Activated T-cell treated with anti-CD3 and anti-CD28 coated beads, Interleukin-2, amount 50 U/mL, for 24 hours (primary cell): ENCODE measurements around the gene NRF1.
"Not testable (repeated sequence)": the region's sequence is repeated elsewhere in the genome, so short reads cannot be mapped to it uniquely, and the experiment has no call there.

Experiments
- DNase-seq: peaks from one replicate; pipeline ENCODE4 v3.0.0-alpha.2; 2020
- H3K27ac Mint-ChIP-seq: 2 replicates; pipeline ENCODE4 v1.8.0; 2020; ENCODE audit warnings: mild to moderate bottlenecking, mixed read lengths
- H3K27me3 Mint-ChIP-seq: 2 replicates; pipeline ENCODE4 v1.8.0; 2020; ENCODE audit warnings: mixed read lengths
- H3K36me3 Mint-ChIP-seq: 2 replicates; pipeline ENCODE4 v1.8.0; 2020; ENCODE audit warnings: low read depth, mixed read lengths
- H3K4me1 Mint-ChIP-seq: 2 replicates; pipeline ENCODE4 v1.8.0; 2020; ENCODE audit warnings: low read depth, mixed read lengths
- H3K4me3 Mint-ChIP-seq: 2 replicates; pipeline ENCODE4 v1.8.0; 2020; ENCODE audit warnings: mild to moderate bottlenecking, moderate library complexity, mixed read lengths
- H3K9me3 Mint-ChIP-seq: 2 replicates; pipeline ENCODE4 v1.8.0; 2020; ENCODE audit warnings: mixed read lengths

Gene NRF1

DNA sequence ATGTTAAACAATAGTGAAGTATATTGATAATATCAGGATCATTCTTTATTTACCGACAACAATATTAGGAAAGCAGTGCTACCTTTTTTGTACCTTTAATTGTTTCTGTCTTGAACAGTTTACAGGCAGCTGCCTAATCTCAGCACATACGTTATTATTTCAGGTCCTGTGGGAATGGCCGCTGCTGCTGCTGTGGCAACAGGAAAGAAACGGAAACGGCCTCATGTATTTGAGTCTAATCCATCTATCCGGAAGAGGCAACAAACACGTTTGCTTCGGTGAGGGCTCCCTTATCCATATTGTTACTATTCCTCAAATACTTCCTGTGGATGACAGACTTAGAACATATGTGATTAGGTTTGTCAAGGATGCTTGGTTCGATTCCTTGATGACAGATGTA, 59.7 kb downstream of the NRF1 start:
- Mint-ChIP-seq H3K36me3 (peaks cover 37% of the 10 kb centered on the region), H3K27me3 (no peaks in the 10 kb centered on the region), H3K27ac (no peak overlapping the region), H3K9me3 (no peaks in the 10 kb centered on the region), H3K4me3 (no peak overlapping the region), H3K4me1 (peaks cover 4% of the 10 kb centered on the region)
- no peak for DNase-seq

DNA sequence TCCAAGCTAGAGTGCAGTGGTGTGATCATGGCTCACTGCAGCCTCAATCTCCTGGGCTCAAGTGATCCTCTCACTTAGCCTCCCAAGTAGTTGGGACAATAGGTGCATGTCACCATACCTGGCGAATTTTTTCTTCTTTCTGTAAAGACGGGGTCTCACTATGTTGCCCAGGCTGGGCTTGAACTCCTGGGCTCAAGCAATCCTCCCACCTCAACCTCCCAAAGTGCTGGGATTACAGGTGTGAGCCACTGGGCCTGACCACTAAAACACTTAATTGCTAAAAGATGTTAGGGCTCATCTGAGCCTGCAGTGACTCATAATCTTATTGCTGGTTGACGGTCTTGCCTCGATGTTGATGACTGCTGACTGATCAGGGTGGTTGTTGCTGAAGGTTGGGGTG, 63.0 kb downstream of the NRF1 start:
- peaks cover 58% of the 10 kb centered on the region for H3K36me3 Mint-ChIP-seq
- H3K27ac Mint-ChIP-seq, H3K4me3 Mint-ChIP-seq, H3K9me3 Mint-ChIP-seq, H3K4me1 Mint-ChIP-seq, H3K27me3 Mint-ChIP-seq, DNase-seq: not testable (repeated sequence)

DNA sequence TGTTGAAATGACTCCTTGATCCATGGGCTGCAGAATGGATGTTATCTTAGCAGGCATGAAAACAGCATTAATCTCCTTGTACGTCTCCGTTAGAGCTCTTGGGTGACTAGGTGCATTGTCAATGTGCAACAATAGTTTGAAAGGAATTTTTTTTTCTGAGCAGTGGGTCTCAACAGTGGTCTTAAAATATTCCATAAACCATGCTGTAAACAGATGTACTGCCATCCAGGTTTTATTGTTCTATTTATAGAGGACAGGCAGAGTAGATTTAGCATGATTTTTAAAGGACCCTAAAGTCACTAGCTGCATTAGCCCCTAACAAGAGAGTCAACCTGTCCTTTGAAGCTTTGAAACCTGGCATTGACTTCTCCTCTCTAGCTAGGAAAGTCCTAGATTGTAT, 64.0 kb downstream of the NRF1 start:
- Mint-ChIP-seq H3K4me3 (no peak overlapping the region), H3K9me3 (no peaks in the 10 kb centered on the region), H3K27ac (no peak overlapping the region), H3K27me3 (no peaks in the 10 kb centered on the region), H3K4me1 (peaks cover 2% of the 10 kb centered on the region), H3K36me3 (peaks cover 61% of the 10 kb centered on the region)
- DNase-seq = no peak

DNA sequence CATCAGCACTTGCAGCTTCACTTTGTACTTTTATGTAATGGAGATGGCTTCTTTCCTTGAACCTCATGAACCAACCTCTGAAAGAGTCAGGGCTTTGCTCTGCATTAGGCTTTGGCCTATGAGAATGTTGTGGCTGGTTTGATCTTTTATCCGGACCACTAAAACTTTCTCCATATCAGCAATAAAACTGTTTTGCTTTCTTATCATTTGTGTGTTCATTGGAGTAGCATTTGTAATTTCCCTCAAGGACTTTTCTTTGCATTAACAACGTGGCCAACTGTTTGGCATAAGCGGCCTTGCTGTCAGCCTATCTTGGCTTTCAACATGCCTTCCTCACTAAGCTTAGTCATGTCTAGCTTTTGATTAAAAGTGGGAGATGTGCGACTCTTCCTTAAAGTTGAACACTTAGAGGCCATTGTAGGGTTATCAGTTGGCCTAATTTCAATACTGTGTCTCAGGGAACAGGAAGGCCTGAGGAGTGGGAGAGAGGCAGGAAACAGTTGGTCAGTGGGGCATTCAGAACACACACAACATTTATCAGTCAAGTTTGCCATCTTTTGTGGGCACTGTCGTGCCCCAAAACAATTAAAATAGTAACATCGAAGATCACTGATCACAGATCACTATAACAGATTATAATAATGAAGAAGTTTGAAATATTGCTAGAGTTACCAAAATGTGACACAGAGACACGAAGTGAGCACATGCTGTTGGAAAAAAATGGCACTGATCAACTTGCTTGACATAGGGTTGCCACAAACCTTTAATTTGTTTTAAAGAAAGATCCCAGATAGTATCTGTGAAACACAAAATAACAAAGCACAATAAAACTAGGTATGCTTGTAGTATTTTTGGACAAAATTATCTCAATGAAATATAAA, 64.7 kb downstream of the NRF1 start:
- H3K27ac Mint-ChIP-seq = no peak overlapping the region
- no peaks in the 10 kb centered on the region for H3K27me3 Mint-ChIP-seq
- no peaks in the 10 kb centered on the region for H3K9me3 Mint-ChIP-seq
- H3K4me3 Mint-ChIP-seq = no peak overlapping the region
- peaks cover 2% of the 10 kb centered on the region for H3K4me1 Mint-ChIP-seq
- DNase-seq = no peak
- peaks cover 68% of the 10 kb centered on the region for H3K36me3 Mint-ChIP-seq

DNA sequence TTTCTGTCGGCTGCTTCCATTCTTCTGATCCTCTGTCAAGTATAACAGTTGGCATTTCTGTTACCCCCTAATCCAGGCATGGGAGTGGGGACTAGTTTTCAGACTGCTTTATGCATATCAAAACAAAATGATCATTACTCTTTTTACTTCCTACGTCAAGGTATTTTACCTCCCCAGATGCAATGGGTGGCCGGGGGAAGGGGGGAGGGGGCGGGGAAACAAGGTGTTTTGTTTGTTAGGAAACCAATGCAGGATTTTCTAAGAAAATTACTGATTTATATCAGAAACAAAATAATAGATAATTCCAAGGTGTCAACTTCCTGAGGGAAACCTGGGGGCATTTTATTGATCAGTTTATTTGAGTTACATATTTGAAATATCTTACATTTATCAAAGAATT, 66.3 kb downstream of the NRF1 start:
- no peaks in the 10 kb centered on the region for H3K27me3 Mint-ChIP-seq
- no peak overlapping the region for H3K4me3 Mint-ChIP-seq
- H3K9me3 Mint-ChIP-seq = no peaks in the 10 kb centered on the region
- no peak overlapping the region for H3K27ac Mint-ChIP-seq
- H3K36me3 Mint-ChIP-seq = peaks cover 71% of the 10 kb centered on the region
- peaks cover 2% of the 10 kb centered on the region for H3K4me1 Mint-ChIP-seq
- DNase-seq = no peak

DNA sequence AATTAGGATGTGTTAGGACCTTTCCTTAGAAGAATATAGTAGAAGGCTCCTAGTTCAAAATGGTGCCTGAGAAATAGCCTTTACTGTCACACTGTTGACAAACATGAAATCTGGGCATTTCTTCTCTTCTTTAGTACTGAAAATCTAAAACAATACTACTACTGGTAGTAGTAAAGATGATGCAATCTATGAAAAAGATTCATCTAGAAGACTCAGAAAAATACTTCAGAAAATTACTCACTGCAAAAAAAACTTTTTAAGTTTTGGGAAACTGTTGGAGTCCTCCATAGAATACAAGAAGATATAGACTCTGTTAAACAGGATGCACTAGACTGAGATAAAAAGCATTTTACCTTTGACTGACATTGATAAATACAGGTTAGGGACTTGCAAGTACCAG, 67.1 kb downstream of the NRF1 start:
- Mint-ChIP-seq H3K36me3 (peaks cover 74% of the 10 kb centered on the region), H3K27ac (no peak overlapping the region), H3K9me3 (no peaks in the 10 kb centered on the region)

DNA sequence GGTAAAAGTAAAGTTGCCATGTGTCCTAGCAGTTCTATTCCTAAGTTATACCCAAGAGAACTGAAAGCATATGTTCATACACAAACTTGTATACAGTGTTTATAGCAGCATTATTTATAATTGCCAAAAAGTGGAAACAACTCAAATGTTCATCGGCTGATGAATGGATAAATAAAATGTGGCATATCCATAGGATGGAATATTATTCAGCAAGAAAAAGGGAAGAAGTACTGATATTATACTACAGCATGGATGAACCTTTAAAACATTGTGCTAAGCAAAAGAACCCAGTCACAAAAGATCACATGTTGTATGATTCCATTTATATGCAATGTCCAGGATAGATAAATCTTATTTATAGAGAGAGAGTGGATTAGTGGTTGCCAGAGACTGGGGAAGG, 68.9 kb downstream of the NRF1 start:
- H3K9me3 Mint-ChIP-seq = no peaks in the 10 kb centered on the region
- no peaks in the 10 kb centered on the region for H3K4me1 Mint-ChIP-seq
- no peak overlapping the region for H3K4me3 Mint-ChIP-seq
- DNase-seq = no peak
- no peak overlapping the region for H3K27ac Mint-ChIP-seq
- no peaks in the 10 kb centered on the region for H3K27me3 Mint-ChIP-seq
- H3K36me3 Mint-ChIP-seq = peaks cover 68% of the 10 kb centered on the region

More for the DNA sequence above, 67.1 kb downstream of the NRF1 start:
- no peak overlapping the region for H3K4me3 Mint-ChIP-seq
- peaks cover 2% of the 10 kb centered on the region for H3K4me1 Mint-ChIP-seq
- no peaks in the 10 kb centered on the region for H3K27me3 Mint-ChIP-seq
- DNase-seq = no peak

DNA sequence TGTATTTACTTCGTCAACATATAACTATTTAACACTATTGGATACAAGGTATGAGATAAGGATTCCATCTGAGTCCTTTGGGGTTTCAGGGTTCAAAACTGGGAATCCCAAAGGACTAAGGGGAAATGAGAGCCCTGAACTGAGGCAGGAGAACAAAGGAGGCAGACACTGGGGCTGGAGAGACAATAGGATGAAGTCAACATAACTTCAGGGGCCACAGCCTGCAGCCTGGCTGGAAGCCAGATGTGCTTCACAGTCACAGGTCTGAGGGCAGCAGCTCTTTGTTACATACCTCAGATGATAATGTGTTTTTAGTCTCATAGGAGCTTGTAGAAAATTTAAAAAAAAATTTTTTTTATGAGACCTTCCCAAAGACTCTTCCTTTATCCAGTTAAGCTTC, 73.3 kb downstream of the NRF1 start:
- DNase-seq = no peak
- no peak overlapping the region for H3K27ac Mint-ChIP-seq
- no peaks in the 10 kb centered on the region for H3K9me3 Mint-ChIP-seq
- peaks cover 49% of the 10 kb centered on the region for H3K36me3 Mint-ChIP-seq
- no peaks in the 10 kb centered on the region for H3K27me3 Mint-ChIP-seq
- no peaks in the 10 kb centered on the region for H3K4me1 Mint-ChIP-seq
- no peak overlapping the region for H3K4me3 Mint-ChIP-seq

DNA sequence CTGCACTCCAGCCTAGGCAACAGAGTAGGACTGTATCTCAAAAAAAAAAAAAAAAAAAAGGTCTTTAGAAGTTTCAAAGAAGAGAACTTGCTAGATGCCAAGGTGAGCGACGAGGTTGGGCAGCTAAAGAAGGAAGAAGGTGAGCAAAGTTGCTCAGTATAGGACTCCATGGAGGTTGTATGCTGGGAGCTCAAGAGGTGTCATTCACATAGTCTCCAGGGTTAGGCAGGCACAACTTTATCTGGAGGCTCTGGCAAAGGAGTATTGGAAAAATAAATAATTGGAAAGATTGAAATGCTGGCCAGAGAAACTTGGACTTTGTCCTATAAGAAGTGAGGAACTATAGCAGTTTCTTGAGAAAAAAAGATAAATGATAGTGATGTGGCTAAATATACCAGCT, 74.5 kb downstream of the NRF1 start:
- H3K4me3 Mint-ChIP-seq = no peak overlapping the region
- no peaks in the 10 kb centered on the region for H3K27me3 Mint-ChIP-seq
- H3K4me1 Mint-ChIP-seq = no peaks in the 10 kb centered on the region
- H3K27ac Mint-ChIP-seq = no peak overlapping the region
- no peaks in the 10 kb centered on the region for H3K9me3 Mint-ChIP-seq
- H3K36me3 Mint-ChIP-seq = peaks cover 51% of the 10 kb centered on the region
- no peak for DNase-seq

DNA sequence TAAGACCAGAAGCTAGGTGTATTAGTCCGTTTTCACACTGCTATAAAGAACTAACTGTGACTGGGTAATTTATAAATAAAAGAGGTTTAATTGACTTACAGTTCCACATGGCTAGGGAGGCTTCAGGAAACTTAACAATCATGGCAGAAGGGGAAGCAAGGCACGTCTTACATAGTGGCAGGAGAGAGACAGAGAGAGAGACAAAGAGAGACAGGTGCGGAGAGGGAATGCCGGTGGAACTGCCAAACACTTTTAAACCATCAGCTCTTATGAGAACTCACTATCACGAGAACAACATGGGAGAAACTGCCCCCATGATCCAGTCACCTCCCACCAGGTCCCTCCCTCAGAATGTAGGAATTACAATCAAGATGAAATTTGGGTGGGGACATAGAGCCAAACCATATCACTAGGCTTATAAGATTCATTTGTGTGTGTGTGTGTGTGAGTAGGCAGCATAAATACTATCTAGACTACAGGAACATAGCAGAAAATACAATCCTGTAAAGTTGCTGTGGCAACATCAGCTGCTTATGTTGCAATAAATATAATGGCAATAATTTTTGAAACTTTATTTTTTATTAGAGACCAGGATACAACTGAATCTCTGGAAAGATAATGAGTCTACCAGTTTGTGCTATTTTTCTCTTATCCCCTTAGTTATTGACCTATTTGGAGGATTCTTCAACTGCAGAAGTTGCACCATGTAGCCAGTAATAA, 77.1 kb downstream of the NRF1 start:
- Mint-ChIP-seq H3K27me3 (no peaks in the 10 kb centered on the region), H3K4me1 (peaks cover under 1% of the 10 kb centered on the region), H3K4me3 (no peak overlapping the region), H3K36me3 (peaks cover 62% of the 10 kb centered on the region), H3K9me3 (no peaks in the 10 kb centered on the region), H3K27ac (no peak overlapping the region)
- no peak for DNase-seq

DNA sequence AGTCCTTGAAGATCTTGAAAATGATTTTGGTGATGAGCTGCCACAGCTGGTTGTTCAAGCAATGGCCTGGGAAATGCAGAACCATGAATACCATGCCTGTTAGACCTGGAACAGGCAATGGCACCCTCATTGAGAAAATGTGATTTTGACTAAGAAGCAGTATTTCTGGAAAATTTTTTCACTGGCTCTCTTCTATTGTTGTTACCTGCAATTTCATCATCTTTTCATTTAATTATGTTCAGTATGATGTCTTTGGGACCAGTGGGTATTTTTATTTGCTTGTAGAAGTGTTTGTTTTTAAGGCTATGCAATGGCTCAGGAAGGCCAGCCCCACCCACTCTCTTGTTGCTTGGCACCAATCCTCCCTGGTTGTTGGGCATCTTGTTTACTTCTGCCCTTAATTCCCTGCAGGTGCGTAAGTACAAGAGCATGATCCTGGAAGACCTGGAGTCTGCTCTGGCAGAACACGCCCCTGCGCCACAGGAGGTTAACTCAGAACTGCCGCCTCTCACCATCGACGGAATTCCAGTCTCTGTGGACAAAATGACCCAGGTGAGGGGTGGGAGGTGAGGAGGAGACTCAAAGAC, 78.6 kb downstream of the NRF1 start:
- H3K36me3 Mint-ChIP-seq = peaks cover 66% of the 10 kb centered on the region
- H3K27ac Mint-ChIP-seq = no peak overlapping the region
- H3K9me3 Mint-ChIP-seq = no peaks in the 10 kb centered on the region
- no peaks in the 10 kb centered on the region for H3K27me3 Mint-ChIP-seq
- DNase-seq = no peak
- H3K4me1 Mint-ChIP-seq = peaks cover 3% of the 10 kb centered on the region
- H3K4me3 Mint-ChIP-seq = no peak overlapping the region

DNA sequence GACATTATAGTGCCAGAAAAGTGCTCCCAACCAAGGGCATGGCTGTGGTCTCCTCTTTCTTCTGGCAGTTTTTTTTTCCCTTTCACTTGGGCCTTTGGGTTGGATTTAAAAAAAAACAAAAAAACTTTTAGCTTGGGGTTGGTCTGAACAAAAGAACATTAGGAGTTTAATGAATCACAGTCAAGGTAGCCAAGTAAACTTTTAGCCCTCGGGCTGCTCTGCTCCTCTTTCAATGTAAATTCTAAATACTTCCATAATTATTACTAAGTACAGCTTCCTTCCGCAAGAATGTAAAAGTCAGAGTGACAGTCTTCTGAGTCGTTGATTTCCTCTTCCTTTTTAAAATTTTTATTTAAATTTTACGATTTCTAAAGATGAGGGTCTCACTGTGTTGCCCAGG, 79.2 kb downstream of the NRF1 start:
- Mint-ChIP-seq H3K4me3 (no peak overlapping the region), H3K27ac (no peak overlapping the region), H3K4me1 (peaks cover 3% of the 10 kb centered on the region)

DNA sequence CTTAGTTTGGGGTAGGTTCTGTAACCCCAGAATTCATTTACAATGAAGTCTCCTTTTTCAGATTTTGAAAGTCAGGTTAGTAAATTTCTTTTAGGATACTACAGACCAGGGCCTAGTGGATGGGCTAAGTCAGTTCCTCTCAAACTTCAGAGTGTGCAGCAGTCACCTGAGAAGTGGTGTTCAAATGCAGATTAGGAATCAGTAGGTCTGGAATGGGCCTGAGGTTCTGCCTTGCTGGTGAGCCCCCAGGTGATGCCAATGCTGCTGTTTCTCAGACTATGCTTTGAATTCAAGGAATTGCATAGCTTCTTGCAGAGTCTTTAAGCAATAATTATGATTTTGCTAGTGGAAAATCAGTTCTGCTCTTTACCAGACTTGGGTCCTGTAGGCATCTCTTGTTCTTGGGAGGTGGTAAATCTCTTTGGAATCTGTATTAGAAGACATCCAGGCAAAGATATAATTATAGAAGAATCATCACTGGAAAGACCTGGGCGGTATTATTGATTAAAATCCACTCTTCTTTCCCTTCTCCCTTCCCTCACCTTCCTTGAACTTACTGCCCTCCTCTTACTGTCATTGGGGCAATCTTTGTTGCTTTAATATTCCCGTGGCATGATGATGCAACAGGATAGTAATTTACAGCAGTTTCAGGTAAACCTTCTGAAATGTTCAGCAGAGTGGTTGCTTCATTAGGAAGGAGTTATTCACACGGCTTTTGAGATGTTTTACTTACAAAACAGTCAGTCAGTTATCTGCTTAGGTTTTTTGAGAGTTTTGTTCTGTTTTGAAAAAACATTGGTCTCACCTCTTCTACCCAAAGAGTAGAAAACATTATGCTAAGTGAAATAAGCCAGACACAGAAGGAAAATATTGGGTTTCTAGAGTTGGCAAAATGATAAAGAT, 87.2 kb downstream of the NRF1 start:
- Mint-ChIP-seq H3K27me3 (no peaks in the 10 kb centered on the region), H3K36me3 (peaks cover 36% of the 10 kb centered on the region), H3K27ac (peak overlapping the region; percentile 62)

More for the DNA sequence above, 79.2 kb downstream of the NRF1 start:
- Mint-ChIP-seq H3K9me3 (no peaks in the 10 kb centered on the region), H3K27me3 (no peaks in the 10 kb centered on the region), H3K36me3 (peaks cover 68% of the 10 kb centered on the region)
- no peak for DNase-seq

DNA sequence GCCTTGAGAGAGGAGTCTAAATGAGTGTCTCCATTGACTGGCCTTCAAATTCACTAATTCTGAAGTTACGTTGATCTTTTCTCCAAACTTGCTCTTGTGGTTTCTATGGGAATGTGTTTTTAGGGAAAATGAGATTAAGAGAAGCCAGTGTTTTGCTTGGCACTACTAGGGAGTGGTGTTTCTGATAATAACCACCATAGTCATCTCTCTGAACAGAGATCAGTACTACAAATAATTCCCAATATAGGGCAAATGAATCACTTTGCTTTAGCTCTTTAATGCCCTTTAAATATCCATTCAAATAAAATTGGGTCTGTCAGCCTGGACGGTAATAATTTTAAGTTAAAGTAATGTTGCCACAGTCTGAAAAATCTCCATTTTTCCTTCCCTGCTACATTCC, 90.8 kb downstream of the NRF1 start:
- peaks cover 16% of the 10 kb centered on the region for H3K4me1 Mint-ChIP-seq
- no peak overlapping the region for H3K4me3 Mint-ChIP-seq
- no peak overlapping the region for H3K27ac Mint-ChIP-seq
- H3K36me3 Mint-ChIP-seq = peaks cover 28% of the 10 kb centered on the region
- no peaks in the 10 kb centered on the region for H3K27me3 Mint-ChIP-seq
- no peaks in the 10 kb centered on the region for H3K9me3 Mint-ChIP-seq
- DNase-seq = no peak

More for the DNA sequence above, 87.2 kb downstream of the NRF1 start:
- Mint-ChIP-seq H3K4me3 (no peak overlapping the region), H3K4me1 (peaks cover 7% of the 10 kb centered on the region), H3K9me3 (no peaks in the 10 kb centered on the region)
- no peak for DNase-seq
